GM18907 (cell line): ENCODE data around the gene C1R.
"Not testable (repeated sequence)": the region's sequence is repeated elsewhere in the genome, so short reads cannot be mapped to it uniquely, and the experiment has no call there.

Source experiments
- ATAC-seq: cut with Tn5 transposase; IDR thresholded peaks from one replicate; pipeline ENCODE4 v1.9.1; 2021; ENCODE audit warnings: mild to moderate bottlenecking, moderate library complexity; ENCODE audit not compliant: unreplicated experiment

Gene C1R

GRCh38 chr12:7069386-7069785 is 22.9 kb downstream of the C1R start:
- ATAC-seq, result no peak

DNA sequence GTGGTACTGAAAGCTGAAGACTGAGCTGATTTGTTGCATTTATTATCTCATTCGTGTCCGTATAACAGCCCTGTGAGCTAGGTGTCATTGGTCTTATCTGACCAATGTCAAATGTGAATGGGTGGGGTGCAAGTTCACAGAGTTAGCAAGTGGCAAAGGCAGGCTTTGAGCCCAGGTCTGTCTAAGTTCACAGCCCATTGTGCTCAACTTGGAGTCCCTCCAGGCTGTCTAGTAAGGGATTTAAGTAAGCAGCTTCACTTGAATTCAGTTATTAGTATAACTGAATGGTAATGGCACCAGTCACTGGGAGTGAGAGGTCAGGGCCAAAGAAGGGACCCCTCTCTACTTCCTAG is 23.3 kb downstream of the C1R start:
- no peak for ATAC-seq

- no peak for ATAC-seq
Observed at GRCh38 chr12:7068240-7068993, 23.8 kb downstream of the C1R start.

DNA sequence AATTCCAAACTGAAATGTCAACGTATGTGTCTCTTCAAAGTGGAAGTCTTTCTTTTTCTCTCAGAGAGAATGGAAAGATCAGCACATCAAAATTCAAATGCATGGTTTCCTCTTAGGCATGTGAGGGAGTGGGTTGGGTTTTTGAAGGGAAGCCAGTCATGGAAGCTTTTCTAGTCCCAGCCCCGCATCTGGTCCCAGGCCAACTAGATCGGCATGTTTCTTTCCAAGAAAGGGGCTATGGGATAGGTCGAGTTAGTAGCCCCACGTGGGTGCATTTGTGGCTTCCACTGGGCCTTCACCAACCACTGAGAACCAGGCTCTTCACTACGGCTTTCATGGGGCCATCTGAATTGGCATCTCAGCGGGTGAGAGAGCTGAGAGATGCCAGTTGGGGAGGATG is 25.1 kb downstream of the C1R start:
- ATAC-seq, result no peak

DNA sequence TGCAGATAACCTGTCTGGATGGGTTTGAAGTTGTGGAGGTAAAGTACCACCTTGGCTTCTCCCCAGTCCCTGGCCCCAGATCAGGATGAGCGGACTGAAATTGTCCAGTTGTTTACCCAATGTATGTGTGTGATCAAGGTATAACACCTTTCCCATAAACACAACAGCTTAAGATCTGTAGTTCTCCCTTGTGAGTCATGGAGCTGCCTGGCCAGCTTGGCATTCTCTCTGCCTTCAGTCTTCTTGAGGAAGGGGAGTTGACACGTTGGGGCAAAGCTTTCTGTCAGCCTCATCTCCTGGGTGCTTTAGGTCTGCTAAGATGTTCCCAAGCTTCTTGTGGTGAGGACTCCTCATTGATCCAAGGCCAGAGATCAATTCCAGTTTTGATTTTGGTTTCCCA is 25.6 kb downstream of the C1R start:
- no peak for ATAC-seq

DNA sequence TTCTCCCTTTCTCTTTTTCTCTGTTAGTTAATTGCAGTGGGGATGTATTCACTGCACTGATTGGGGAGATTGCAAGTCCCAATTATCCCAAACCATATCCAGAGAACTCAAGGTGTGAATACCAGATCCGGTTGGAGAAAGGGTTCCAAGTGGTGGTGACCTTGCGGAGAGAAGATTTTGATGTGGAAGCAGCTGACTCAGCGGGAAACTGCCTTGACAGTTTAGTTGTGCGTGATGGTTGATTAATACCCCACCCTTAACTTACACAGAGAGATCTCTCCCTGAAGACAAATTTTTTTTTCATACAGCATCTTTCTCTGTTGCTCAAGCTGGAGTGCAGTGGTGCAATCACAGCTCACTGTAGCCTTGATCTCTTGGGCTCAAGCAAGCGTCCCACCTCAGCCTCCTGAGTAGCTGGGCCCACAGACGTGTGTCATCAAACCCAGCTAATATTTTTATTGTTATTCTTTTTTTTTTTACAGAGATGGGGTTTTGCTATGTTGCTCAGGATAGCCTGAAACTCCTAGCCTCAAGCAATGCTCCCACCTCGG is 27.1 kb downstream of the C1R start:
- ATAC-seq, result no peak

DNA sequence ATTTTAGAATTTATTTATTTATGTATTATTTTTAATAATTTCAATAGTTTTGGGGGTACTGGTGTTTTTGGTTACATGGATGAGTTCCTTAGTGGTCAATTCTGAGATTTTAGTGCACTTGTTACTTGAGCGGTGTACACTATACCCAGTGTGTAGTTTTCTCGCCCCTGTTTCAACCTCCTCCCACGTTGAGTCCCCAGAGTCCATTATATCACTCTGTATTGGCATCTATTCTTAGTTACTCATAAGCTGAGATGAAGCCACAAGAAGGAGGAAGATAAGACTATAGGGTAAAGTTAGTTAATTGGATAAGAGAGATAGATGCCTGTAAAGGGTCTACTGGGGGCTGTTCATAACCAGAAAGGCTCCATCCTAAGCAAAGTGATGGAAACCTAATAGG is 27.7 kb downstream of the C1R start:
- ATAC-seq, result no peak

DNA sequence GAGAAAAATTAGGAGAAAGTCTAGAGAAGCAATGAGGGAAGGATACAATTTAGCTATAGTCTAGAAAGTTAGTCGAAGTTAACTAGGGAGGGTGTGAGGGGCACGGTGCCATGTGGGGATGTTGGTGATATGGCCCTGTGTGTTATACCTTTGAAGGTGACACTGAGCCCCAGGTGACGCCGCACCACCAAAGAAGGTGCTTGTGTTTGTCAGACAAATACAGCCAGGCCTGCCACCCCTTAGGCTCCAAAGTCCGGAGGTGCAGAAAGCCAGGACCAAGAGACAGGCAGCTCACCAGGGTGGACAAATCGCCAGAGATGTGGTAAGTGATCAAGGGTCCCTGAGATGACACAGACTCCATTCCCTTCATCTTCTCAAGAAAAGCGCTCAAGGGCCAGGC is 30.6 kb downstream of the C1R start:
- ATAC-seq, result no peak

DNA sequence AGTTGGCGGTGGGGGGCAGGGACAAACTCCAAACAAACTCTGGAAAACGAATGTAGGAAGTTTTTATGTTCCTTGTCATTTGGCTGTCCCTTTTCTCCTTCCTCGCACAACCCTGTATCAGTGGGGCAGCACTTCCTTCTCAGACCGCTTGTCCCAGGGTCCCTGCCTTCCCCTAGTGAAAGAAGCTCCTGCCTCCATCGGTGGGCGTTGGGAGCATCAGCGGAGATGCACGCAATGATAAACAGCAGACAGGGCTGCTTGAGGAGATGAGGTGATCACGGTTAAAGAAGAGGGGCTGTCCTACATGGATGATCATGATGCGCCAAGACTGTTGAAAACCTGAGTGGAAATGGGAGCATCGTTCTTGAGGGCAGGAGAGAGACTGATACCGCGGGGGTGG is 31.1 kb downstream of the C1R start:
- no peak for ATAC-seq

GRCh38 chr12:7060353-7060954 is 31.8 kb downstream of the C1R start, which contains the start of gene C1S:
C1S (plus strand) TSS chr12:7060718; CDS start chr12:7061913, 1,195 bp downstream.
- ATAC-seq, result no peak

- no peak for ATAC-seq
Observed at GRCh38 chr12:7059780-7060179, 32.5 kb downstream of the C1R start.

GRCh38 chr12:7058850-7059395 is 33.3 kb downstream of the C1R start:
- no peak for ATAC-seq

DNA sequence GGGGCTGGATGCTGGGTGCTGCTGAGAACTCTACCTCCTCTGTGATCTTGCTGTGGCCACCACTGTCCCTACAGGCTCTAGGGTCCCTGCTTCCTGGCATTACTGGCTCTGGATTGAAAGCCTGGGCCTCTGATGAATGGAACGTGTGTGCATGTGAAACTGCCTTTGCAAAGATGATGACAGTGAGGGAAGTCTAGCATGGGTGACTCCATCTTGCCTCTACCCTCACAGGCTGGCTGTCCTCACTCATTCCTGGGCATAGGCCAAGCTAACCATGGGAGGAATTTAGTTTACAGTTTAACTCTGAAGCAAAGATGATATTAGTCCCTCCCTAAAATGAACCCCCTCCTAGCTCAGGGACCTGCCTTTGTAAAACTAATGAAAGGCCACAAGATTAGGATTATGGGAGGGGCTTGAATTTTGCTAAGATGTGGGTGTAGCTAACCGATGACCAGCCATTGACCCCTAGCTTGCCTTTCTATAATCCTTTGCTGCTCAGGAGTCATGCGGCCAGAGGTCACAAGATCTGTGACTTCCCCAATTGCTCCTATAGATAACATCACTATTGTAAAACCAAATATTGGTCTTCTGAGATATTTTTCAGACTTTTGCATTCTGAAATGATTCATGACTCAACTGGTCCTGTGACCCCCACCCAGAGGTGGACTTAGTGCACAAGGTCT is 33.9 kb downstream of the C1R start:
- no peak for ATAC-seq

GRCh38 chr12:7055736-7056135 is 36.5 kb downstream of the C1R start:
- not testable (repeated sequence) for ATAC-seq

DNA sequence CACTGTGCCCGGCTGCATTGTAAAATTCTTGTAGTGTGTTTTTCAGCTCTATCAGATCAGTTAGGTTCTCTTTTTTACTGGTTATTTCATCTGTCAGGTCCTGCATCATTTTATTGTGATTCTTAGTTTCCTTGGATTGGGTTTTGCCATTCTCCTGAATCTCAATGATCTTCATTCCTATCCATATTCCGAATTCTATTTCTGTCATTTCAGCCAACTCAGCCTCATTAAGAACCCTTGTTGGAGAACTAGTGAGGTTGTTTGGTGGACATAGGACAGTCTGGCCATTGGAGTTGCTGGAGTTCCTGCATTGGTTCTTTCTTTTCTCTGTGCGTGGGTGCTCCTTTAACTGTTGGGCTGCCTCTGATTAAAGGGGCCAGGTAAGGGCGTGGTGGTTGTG is 37.3 kb downstream of the C1R start:
- no peak for ATAC-seq

DNA sequence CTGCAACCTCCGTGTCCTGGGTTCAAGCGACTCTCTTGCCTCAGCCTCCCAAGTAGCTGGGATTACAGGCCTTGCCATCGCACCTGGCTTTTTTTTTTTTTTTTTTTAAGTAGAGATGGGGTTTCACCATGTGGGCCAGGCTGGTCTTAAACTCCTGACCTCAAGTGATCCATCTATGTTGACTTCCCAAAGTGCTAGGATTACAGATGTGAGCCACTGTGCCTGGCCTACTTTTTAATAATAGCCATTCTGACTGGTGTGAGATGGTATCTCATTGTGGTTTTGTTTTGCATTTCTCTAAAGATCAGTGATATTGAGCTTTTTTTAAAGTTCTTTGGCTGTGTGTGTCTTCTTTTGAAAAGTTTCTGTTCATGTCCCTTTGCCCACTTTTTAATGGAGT is 42.3 kb downstream of the C1R start:
- not testable (repeated sequence) for ATAC-seq

GRCh38 chr12:7049445-7049951 is 42.7 kb downstream of the C1R start:
- not testable (repeated sequence) for ATAC-seq

- no peak for ATAC-seq
Observed at GRCh38 chr12:7047306-7047705, 44.9 kb downstream of the C1R start.

DNA sequence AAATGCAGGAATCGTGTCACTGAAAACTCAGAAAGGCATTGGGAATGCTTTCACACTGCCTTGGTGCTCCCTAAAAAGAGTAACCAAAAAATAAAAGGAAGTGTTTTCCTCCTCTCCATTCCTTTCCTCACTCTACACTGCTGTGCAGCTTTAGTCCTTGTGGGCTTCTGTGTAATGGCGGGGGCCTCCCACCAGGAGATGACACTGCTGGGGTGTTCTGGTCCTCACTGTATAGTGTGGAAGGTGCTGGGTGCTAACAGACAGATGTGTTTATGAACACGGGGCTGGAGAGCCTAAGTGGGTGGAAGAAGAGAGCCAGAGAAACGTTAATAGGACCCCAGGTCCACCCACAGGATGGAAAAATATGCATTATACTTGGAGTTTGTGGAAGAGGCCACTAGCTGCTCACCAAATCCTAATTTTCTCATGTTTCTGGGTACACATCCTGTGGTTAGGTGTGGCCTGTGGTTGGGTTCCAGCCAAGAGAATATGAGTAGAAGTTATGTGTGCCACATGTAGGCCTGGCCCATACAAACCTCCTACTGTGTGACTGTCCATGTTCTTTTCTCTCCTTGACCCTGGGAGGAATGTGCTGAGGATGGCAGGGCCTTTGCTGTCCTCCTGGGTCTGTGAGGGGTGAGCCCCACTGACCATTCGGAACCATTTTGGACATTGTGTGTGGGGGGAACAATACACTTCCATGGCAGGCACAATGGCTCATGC is 45.7 kb downstream of the C1R start:
- no peak for ATAC-seq

DNA sequence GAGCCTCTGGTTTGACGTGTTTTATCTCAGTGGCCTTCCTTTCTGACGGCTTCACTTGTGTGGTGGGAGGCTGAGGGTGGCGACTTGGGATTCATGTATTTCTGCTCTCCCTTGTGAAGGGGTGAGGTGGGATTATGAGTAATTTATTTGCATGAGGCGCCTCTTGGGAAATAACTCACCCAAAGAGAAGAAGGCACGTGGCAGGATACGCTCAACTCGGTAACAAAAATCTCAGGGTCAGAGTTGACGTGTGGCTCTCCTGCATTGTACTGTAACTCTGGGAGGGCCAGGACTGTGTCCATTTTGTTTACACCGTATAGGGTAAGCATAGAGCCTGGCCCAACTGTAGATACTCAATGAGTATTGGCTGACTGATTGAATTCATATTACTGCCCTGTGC is 46.3 kb downstream of the C1R start:
- ATAC-seq, result no peak

- no peak for ATAC-seq
Observed at GRCh38 chr12:7042842-7043241, 49.4 kb downstream of the C1R start.
